Aorta (tissue), 5 donors: Measurements from ENCODE around the gene GOLPH3. TPM values are rescaled to one million over a fixed set of nuclear protein-coding genes. Genes with fewer than 3 reads are reported as not detected.

ENCODE experiments used
- ATAC-seq: fragments of 200-7000 bp; cut with Tn5 transposase; one replicate; pipeline ENCODE4 v1.9.1; 2022; ENCODE audit warnings: moderate library complexity; ENCODE audit not compliant: low FRiP score
- DNase-seq, 2 donors: peaks; one replicate each; pipeline ENCODE4 v3.0.0-alpha.2; 2020
- H3K27ac ChIP-seq, 2 donors: one replicate each; pipeline ENCODE4 v1.5.1; 2013; ENCODE audit warnings: low read length in 2 of 2, mild to moderate bottlenecking in 2 of 2, moderate library complexity in 2 of 2, control low read depth in 1 of 2, inconsistent platforms in 1 of 2, low read depth in 1 of 2
- H3K27me3 ChIP-seq, 2 donors: one replicate each; pipeline ENCODE4 v1.6.1; 2013; ENCODE audit warnings: control low read depth in 1 of 2, low read length in 1 of 2, mild to moderate bottlenecking in 1 of 2, moderate library complexity in 1 of 2; ENCODE audit not compliant: insufficient read depth in 2 of 2, control insufficient read depth in 1 of 2
- H3K36me3 ChIP-seq, 2 donors: one replicate each; pipeline ENCODE4 v1.6.1; 2013; ENCODE audit warnings: control low read depth in 1 of 2, low read length in 1 of 2, mild to moderate bottlenecking in 1 of 2; ENCODE audit not compliant: insufficient read depth in 2 of 2, control insufficient read depth in 1 of 2
- H3K4me1 ChIP-seq, 2 donors: one replicate each; pipeline ENCODE4 v1.6.1; 2013; ENCODE audit warnings: low read length in 2 of 2, control low read depth in 1 of 2, mild to moderate bottlenecking in 1 of 2, moderate library complexity in 1 of 2; ENCODE audit not compliant: insufficient read depth in 2 of 2, control insufficient read depth in 1 of 2
- H3K4me3 ChIP-seq, 2 donors: one replicate each; pipeline ENCODE4 v1.5.1; 2013; ENCODE audit warnings: low read length in 2 of 2, control low read depth in 1 of 2, mild to moderate bottlenecking in 1 of 2
- H3K9me3 ChIP-seq: one replicate; pipeline ENCODE4 v1.6.1; 2013; ENCODE audit warnings: mild to moderate bottlenecking, low read length; ENCODE audit not compliant: control insufficient read depth
- WGBS, 2 donors: extraction: QIAGEN DNeasy Blood & Tissue Kit; methylation state at CpG; one replicate each; pipeline ENCODE4 v1.1.7; 2013; 5-methylcytosine and 5-hydroxymethylcytosine counted together
- intact Hi-C, 2 donors: fragments of 100-400 bp; cut with DNase I; formaldehyde crosslinking; loops; one replicate each; pipeline versions ENCODE4 v1.14.2 to v1.15.0; 2022
- polyA plus RNA-seq, 2 donors: library from polyadenylated mRNA; stranded (reverse); fragments of 200-250 nt; gene quantifications; one replicate each; pipeline ENCODE4 v1.2.3, GENCODE V29; 2013
- total RNA-seq, 2 donors: library from RNA; stranded (reverse); fragmentation: NEBNext Ultra II Directional; extraction: Animal tissue kit (Norgen Biotek cat#: 25700); gene quantifications; one replicate each; pipeline ENCODE4 v1.2.1, GENCODE V29; 2021
- donor health status: healthy with polysubstance abuse.
- donor health status: Bipolar disorder and iron deficiency.
- donor health status: DM: no; HTN: no; CAD: no.
- donor health status: DM: no; HTN: no; CAD: no.
- donor health status: DM: yes; HTN: yes; CAD: no.

GOLPH3 gene
- total and polyA plus RNA-seq, 4 donors: 57.0 to 92.0 (median 74.1) TPM

- H3K9me3 ChIP-seq: no peaks in the 10 kb centered on the region
- intact Hi-C loops: no loop called here
- no peaks in the 10 kb centered on the region for H3K36me3 ChIP-seq
- no peak for DNase-seq
- H3K27ac ChIP-seq: no peak overlapping the region
- H3K27me3 ChIP-seq: no peaks in the 10 kb centered on the region
- H3K4me3 ChIP-seq: no peak overlapping the region
- no peak for ATAC-seq
- WGBS, 2 donors: 86 to 92% methylated on average over 4 of the region's 4 CpGs
- H3K4me1 ChIP-seq: peaks cover 8 to 16% of the 10 kb centered on the region in 2 donors
These were observed 26.2 kb downstream of the GOLPH3 start for GRCh38 chr5:32147959-32148358.

DNA sequence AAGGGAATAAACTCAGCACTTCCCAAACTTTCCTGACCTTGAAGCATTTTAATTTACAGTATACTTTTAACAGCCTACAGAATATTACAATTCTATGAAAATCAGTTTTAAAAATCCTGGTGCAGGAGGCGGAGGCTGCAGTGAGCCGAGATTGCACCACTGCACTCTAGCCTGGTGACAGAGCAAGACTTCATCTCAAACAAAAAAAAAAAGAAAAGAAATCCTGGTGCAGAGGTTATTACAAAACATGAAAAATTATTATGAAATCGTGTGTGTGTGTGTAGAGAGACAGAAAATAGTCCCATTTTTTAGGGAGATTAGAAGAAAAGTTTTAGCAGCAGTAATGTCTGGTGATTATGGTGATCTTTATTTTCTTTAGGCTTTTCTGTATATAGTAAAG, 26.9 kb downstream of the GOLPH3 start:
- intact Hi-C loops: no loop called here
- no peaks in the 10 kb centered on the region for H3K9me3 ChIP-seq
- no peak for ATAC-seq
- DNase-seq: no peak
- no peaks in the 10 kb centered on the region for H3K27me3 ChIP-seq
- H3K36me3 ChIP-seq: no peaks in the 10 kb centered on the region
- H3K4me3 ChIP-seq: no peak overlapping the region
- 74 to 76% methylated on average over 3 of the region's 3 CpGs for WGBS, 2 donors
- H3K4me1 ChIP-seq: peaks cover 8 to 16% of the 10 kb centered on the region in 2 donors
- H3K27ac ChIP-seq: no peak overlapping the region

DNA sequence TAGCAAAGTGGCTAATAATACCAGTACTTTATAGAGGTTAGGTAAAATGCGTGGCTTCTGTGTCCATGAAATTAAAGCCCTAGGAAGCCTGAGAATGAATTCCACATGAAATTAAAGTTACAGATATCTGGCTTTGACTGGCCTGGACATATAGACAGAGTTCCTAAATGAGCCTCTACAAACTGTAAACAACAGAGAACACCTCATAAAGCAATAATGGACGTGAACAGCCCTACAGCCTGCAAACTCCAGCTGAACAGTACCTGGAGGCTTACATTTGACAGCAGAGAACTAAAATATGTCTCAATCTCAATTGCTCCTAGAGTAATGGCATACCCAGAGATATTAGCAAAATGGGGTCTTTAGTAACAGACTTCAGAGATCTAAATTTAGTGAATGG, 28.7 kb downstream of the GOLPH3 start:
- WGBS, 2 donors: 52 to 66% methylated on average over 2 of the region's 2 CpGs
- DNase-seq (no peak), ATAC-seq (no peak)
- no peak overlapping the region for H3K27ac ChIP-seq
- H3K9me3 ChIP-seq: no peaks in the 10 kb centered on the region
- H3K4me3 ChIP-seq: no peak overlapping the region
- H3K36me3 ChIP-seq: no peaks in the 10 kb centered on the region
- intact Hi-C loops: no loop called here
- H3K4me1 ChIP-seq: peaks cover 8 to 16% of the 10 kb centered on the region in 2 donors
- H3K27me3 ChIP-seq: no peaks in the 10 kb centered on the region

DNA sequence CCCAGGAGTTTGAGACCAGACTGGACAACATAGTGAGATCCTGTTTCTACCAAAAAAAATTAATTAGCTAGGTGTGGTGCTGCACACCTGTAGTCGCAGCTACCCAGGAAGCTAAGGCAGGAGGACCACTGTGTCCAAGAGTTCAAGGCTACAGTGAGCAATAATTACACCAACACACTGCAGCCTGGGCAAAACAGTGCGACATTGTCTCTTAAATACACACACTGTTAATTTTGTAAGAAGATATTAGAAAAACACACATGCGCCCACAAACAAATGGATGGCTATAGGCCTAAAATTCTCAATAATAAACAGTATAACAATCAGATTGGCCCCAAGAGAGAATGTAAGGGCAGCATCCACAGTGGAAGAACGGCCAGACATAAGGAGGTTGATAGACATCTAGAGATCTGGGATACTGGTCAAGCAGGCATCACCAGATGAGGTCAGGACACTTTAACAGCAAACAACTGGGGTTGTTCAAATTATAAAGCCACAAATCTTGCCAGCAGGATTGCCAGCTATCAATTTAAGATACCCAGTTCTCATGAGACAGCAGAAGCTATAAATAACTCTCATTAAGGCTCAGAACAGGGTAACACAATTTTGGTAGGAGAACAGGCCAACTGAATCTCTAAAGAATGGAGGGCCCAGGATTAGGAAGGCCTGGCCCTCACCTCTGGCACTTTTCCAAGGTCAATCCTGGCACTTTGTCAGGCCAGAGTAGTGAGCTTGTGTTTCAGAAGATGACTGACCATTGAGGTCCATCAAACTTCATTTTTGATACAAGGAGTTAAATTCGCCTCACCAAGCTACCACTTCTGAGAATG, 29.5 kb downstream of the GOLPH3 start:
- no peak overlapping the region for H3K27ac ChIP-seq
- no peaks in the 10 kb centered on the region for H3K27me3 ChIP-seq
- ATAC-seq: no peak
- intact Hi-C loops: no loop called here
- no peaks in the 10 kb centered on the region for H3K36me3 ChIP-seq
- no peak overlapping the region for H3K4me3 ChIP-seq
- DNase-seq: no peak
- WGBS, 2 donors: 85 to 90% methylated on average over 5 of the region's 5 CpGs
- H3K4me1 ChIP-seq: peaks cover 8 to 16% of the 10 kb centered on the region in 2 donors
- no peaks in the 10 kb centered on the region for H3K9me3 ChIP-seq

- H3K4me3 ChIP-seq: no peak overlapping the region
- intact Hi-C loops: no loop called here
- 75 to 81% methylated on average over 6 of the region's 6 CpGs for WGBS, 2 donors
- no peaks in the 10 kb centered on the region for H3K9me3 ChIP-seq
- peaks cover 8 to 16% of the 10 kb centered on the region in 2 donors for H3K4me1 ChIP-seq
- ATAC-seq (no peak), DNase-seq (no peak)
- no peaks in the 10 kb centered on the region for H3K27me3 ChIP-seq
- H3K27ac ChIP-seq: no peak overlapping the region
- H3K36me3 ChIP-seq: no peaks in the 10 kb centered on the region
These were observed 30.3 kb downstream of the GOLPH3 start for GRCh38 chr5:32143617-32144377.

- Histone ChIP-seq H3K36me3 (peaks cover 0 to 2% of the 10 kb centered on the region in 2 donors), H3K4me1 (no peaks in the 10 kb centered on the region), H3K9me3 (no peaks in the 10 kb centered on the region), H3K27me3 (no peaks in the 10 kb centered on the region), H3K27ac (no peak overlapping the region), H3K4me3 (no peak overlapping the region)
- DNase-seq: no peak
- ATAC-seq: no peak
- intact Hi-C loops: no loop called here
- 87 to 88% methylated on average over 7 of the region's 7 CpGs for WGBS, 2 donors
These were observed 35.2 kb downstream of the GOLPH3 start for GRCh38 chr5:32138839-32139493.

- no peak for DNase-seq
- no peaks in the 10 kb centered on the region for H3K9me3 ChIP-seq
- H3K4me3 ChIP-seq: no peak overlapping the region
- 78 to 81% methylated on average over 7 of the region's 7 CpGs for WGBS, 2 donors
- no peaks in the 10 kb centered on the region for H3K27me3 ChIP-seq
- no peak overlapping the region for H3K27ac ChIP-seq
- peaks cover 0 to 2% of the 10 kb centered on the region in 2 donors for H3K36me3 ChIP-seq
- ATAC-seq: no peak
- intact Hi-C loops: no loop called here
- H3K4me1 ChIP-seq: peaks cover 2% of the 10 kb centered on the region in 2 donors
These were observed 37.8 kb downstream of the GOLPH3 start for GRCh38 chr5:32136342-32136741.

GRCh38 chr5:32135086-32135485, 39.0 kb downstream of the GOLPH3 start:
- Histone ChIP-seq H3K27me3 (no peaks in the 10 kb centered on the region), H3K4me1 (peaks cover 2% of the 10 kb centered on the region in 2 donors), H3K9me3 (no peaks in the 10 kb centered on the region), H3K27ac (no peak overlapping the region), H3K36me3 (peaks cover 0 to 2% of the 10 kb centered on the region in 2 donors), H3K4me3 (no peak overlapping the region)
- ATAC-seq (no peak), DNase-seq (no peak)
- intact Hi-C loops: no loop called here
- WGBS, 2 donors: 96 to 100% methylated on average over 1 of the region's 1 CpG
